Measurements from ENCODE around the gene SMYD3.
"Not testable (repeated sequence)": the region's sequence is repeated elsewhere in the genome, so short reads cannot be mapped to it uniquely, and the experiment has no call there.

DNA sequence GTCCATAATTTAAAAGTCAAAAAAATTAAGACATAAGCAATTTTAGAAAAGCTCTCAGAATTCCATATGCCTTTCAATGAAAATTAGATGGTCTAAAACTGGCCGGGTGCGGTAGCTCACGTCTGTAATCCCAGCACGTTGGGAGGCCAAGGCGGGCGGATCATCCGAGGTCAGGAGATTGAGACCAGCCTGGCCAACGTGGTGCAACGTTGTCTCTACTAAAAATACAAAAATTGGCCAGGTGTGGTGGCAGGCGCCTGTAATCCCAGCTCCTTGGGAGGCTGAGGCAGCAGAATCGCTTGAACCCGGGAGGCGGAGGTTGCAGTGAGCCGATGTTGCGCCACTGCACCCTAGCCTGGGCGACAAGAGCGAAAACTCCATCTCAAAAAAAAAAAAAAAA is 183.0 kb downstream of the SMYD3 start:
- TF ChIP-seq, protein P1, sequence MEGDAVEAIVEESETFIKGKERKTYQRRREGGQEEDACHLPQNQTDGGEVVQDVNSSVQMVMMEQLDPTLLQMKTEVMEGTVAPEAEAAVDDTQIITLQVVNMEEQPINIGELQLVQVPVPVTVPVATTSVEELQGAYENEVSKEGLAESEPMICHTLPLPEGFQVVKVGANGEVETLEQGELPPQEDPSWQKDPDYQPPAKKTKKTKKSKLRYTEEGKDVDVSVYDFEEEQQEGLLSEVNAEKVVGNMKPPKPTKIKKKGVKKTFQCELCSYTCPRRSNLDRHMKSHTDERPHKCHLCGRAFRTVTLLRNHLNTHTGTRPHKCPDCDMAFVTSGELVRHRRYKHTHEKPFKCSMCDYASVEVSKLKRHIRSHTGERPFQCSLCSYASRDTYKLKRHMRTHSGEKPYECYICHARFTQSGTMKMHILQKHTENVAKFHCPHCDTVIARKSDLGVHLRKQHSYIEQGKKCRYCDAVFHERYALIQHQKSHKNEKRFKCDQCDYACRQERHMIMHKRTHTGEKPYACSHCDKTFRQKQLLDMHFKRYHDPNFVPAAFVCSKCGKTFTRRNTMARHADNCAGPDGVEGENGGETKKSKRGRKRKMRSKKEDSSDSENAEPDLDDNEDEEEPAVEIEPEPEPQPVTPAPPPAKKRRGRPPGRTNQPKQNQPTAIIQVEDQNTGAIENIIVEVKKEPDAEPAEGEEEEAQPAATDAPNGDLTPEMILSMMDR (conservative IDR thresholded peaks at IDR 0.05), result not testable (repeated sequence)
- TF ChIP-seq ZFX (IDR thresholded peaks at IDR 0.05), result not testable (repeated sequence)

Measured in C4-2B (cell line).